ENCODE measurements around the gene REP15.

DNA sequence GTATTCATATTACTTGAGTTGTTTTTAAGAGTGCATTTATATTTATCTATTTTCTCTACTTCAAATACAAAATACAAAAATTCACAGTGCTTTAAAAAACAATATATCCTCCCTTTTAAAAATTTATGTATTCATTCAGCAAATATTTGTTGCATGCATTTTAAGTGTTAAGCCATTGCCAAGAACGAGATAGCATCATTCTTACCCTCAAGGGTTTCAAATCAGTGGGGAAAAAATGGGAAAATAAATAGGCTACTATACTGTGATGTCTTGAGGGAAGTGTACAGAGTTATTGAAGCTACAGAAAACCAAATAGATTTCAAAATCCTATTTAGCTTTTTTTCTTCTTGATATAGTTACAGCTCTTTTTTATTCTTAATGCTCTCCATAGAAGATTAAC is 37.5 kb downstream of the REP15 start:
- TF ChIP-seq, protein P1, sequence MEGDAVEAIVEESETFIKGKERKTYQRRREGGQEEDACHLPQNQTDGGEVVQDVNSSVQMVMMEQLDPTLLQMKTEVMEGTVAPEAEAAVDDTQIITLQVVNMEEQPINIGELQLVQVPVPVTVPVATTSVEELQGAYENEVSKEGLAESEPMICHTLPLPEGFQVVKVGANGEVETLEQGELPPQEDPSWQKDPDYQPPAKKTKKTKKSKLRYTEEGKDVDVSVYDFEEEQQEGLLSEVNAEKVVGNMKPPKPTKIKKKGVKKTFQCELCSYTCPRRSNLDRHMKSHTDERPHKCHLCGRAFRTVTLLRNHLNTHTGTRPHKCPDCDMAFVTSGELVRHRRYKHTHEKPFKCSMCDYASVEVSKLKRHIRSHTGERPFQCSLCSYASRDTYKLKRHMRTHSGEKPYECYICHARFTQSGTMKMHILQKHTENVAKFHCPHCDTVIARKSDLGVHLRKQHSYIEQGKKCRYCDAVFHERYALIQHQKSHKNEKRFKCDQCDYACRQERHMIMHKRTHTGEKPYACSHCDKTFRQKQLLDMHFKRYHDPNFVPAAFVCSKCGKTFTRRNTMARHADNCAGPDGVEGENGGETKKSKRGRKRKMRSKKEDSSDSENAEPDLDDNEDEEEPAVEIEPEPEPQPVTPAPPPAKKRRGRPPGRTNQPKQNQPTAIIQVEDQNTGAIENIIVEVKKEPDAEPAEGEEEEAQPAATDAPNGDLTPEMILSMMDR (IDR thresholded peaks at IDR 0.05 in 2 of 3, conservative IDR thresholded peaks at IDR 0.05 in 1 of 3; ENCODE audit: borderline replicate concordance in 1 of 3, insufficient read depth in 1 of 3, low read depth in 2 of 3, low read length in 2 of 3), result no peak
- no peak for TF ChIP-seq SP1 (IDR thresholded peaks at IDR 0.05; ENCODE audit: low read depth)
- no peak for TF ChIP-seq EZH2 (IDR thresholded peaks at IDR 0.05)
- no peak for TF ChIP-seq RAD21 (IDR thresholded peaks at IDR 0.05; ENCODE audit: low read depth)
- TF ChIP-seq SIN3A (IDR thresholded peaks at IDR 0.05; ENCODE audit: low read depth), result no peak
- TF ChIP-seq ZNF274 (IDR thresholded peaks at IDR 0.05; ENCODE audit: low read depth, low read length), result no peak

Data from HCT116 (cell line).